ENCODE results near the gene ACOT9. TPM values are rescaled to one million over a fixed set of nuclear protein-coding genes. Genes with fewer than 3 reads are reported as not detected.
A peak's percentile ranks its signal among the peaks of the same experiment; 100 is the strongest.
"Not testable (repeated sequence)": the region's sequence is repeated elsewhere in the genome, so short reads cannot be mapped to it uniquely, and the experiment has no call there.

The ACOT9 gene
- total RNA-seq, 1 donor = 69.5 TPM

DNA sequence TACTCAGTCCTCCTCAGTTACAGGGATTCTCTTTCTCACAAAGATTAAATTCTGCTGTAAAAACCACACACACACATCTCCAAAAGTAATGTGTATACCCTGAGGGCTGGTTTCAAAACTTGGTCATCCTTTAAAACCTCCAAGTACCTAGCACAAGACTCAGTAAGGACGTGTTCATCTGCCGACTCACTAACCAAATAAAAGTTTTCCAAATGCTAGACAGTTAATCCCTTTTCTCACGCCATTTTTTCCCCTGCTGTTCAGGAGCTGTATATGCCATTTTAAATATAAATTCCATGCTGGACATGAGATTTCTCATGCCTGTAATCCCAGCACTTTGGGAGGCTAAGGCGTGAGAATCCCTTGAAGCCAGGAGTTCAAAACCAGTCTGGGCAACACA is 35.9 kb upstream of the ACOT9 start:
- TF ChIP-seq CTCF (IDR thresholded peaks at IDR 0.05; ENCODE audit: insufficient read depth, low read depth, low read length) = peak; percentile 20
- H3K4me3 ChIP-seq (ENCODE audit: low read depth, low read length) = no peak overlapping the region
- peak; percentile 57 for DNase-seq (ENCODE audit: low read depth)

DNA sequence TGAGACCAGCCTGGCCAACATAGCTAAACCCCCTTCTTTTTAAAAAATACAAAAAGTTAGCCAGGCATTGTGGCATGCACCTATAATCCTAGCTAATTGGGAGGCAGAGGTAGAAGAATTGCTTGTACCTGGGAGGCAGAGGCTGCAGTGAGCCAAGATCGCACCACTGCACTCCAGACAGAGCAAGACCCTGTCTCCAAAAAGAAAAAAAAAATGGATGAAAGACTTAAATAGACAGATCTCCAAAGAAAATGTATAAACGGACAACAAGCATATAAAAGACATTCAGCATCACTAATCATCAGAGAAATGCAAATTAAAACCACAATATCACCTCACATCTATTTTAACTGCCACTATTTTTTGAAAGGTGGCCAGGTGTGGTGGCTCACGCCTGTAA is 33.3 kb upstream of the ACOT9 start:
- H3K4me3 ChIP-seq (ENCODE audit: low read depth, low read length) = no peak overlapping the region
- no peak for DNase-seq (ENCODE audit: low read depth)
- no peak for TF ChIP-seq CTCF (IDR thresholded peaks at IDR 0.05; ENCODE audit: insufficient read depth, low read depth, low read length)

GRCh38 chrX:23773601-23774175 is 30.6 kb upstream of the ACOT9 start:
- H3K4me3 ChIP-seq (ENCODE audit: low read depth, low read length) = no peak overlapping the region
- no peak for DNase-seq (ENCODE audit: low read depth)
- TF ChIP-seq CTCF (IDR thresholded peaks at IDR 0.05; ENCODE audit: insufficient read depth, low read depth, low read length) = no peak

DNA sequence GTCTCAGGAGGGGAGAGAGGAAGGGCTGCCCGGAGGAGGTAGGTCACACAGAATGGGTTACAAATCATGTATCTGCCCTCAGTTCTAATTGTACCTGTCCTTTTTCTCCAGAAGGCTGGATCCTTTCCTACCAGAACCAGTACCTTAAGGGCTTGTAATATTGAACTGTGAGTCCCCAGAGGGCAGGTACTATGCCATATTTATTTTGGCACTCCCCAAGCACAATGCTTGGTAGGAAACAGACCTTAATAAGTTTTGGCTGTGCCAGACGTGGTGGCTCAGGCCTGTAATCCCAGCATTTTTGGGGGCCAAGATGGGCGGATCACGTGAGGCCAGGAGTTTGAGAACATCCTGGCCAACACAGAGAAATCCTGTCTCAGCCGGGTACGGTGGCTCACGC is 28.0 kb upstream of the ACOT9 start:
- DNase-seq (ENCODE audit: low read depth); H3K4me3 ChIP-seq (ENCODE audit: low read depth, low read length): not testable (repeated sequence)

DNA sequence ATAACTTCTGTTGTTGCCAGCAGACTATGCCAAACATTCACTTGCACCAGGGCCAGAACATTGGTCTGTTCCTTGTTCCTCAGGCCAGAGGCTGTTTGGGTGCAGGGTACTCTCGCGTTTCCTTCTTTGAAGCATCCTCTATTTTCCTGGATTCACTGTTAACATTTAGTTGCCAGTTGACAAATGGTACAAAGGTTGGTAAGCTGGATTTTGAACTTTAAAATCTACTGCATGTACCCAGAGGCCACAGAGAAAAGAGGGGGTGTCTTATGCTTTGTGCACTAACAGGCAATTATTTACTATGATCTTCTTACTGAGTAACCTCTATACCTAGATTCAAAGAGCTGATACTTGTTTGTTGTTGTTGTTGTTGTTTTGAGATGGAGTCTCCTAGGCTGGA is 27.1 kb upstream of the ACOT9 start:
- no peak for DNase-seq (ENCODE audit: low read depth)

GRCh38 chrX:23766650-23767551 is 23.8 kb upstream of the ACOT9 start:
- no peak overlapping the region for H3K4me3 ChIP-seq (ENCODE audit: low read depth, low read length)
- no peak for TF ChIP-seq CTCF (IDR thresholded peaks at IDR 0.05; ENCODE audit: insufficient read depth, low read depth, low read length)
- DNase-seq (ENCODE audit: low read depth) = no peak

More for the DNA sequence above, 27.1 kb upstream of the ACOT9 start:
- no peak for TF ChIP-seq CTCF (IDR thresholded peaks at IDR 0.05; ENCODE audit: insufficient read depth, low read depth, low read length)
- H3K4me3 ChIP-seq (ENCODE audit: low read depth, low read length) = no peak overlapping the region

GRCh38 chrX:23765868-23766267 is 22.8 kb upstream of the ACOT9 start:
- TF ChIP-seq CTCF (IDR thresholded peaks at IDR 0.05; ENCODE audit: insufficient read depth, low read depth, low read length) = no peak
- DNase-seq (ENCODE audit: low read depth) = no peak
- no peak overlapping the region for H3K4me3 ChIP-seq (ENCODE audit: low read depth, low read length)

Data from fibroblast of villous mesenchyme (primary cell).